ENCODE results near the gene BCAS3.

BCAS3 gene

DNA sequence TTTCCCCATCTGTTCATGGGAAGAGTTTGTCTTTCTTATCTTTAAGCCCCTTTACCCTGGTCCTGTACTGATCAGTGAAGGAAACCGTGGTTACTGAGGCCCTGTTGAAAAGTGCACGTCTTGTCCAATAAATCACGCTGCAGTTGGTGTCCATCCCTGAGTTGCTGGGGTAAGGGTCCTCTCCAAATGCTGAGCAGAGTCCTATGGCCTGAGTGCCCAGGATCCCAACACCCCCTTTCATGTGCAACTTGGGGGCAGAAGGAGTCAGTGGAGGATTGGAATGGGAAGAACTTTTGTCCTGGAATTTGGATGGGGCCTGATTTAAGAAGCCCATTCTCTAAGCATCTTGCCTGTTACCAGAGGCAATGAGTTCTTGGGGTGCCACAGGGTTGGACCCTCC is 715.0 kb downstream of the BCAS3 start:
- DNase-seq: no peak

DNA sequence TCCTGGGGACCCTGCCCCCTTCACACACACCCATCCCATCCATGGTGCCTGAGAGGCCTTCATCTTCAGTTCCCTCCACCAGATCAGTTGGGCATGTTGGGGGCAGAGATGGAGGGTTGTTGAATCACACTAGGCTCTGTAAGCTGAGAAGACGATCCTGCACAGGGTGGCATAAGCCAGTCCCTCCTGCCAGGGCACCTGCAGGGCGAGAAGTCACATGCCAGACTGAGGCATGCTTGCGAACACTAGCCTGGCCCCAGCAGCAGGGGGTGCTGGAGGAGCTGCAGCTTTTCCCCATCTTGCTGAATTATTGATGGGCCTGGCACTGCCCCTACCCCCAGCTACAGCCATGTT is 715.9 kb downstream of the BCAS3 start:
- DNase-seq: no peak

DNA sequence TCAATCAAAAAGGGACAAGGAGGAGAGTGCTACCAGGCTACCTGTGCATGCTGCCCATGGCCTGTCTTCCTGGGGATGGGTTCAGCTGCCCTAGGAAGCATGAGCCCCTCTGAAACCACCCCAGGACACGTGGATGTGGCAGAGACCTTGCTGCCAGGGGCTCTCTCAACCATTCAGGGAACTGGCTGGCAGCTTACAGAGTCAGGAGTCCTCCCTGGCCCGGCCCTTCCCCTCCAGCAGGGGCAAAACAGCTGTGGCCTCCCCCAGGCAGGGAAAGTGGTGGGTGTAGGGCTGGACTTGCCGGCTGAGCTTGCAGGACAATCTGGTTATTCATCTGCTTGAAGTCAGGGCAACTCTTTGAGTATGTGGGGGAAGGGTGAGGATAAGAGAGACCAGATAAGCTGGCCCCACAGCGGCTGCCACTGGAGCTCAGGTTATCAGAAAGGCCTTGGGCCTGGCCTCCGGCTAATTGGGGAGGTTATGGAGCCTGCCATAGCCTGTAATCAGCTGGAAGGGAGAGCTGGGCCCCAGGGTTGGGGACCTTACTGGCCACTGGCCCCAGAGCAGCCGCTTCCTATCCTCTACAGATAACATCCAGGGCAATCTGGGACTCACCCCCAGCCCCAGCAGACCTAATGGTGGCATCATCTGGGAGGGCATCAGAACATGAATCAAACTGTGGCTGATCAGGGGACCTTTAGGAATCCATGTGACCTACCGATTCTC is 716.4 kb downstream of the BCAS3 start:
- no peak for DNase-seq

DNA sequence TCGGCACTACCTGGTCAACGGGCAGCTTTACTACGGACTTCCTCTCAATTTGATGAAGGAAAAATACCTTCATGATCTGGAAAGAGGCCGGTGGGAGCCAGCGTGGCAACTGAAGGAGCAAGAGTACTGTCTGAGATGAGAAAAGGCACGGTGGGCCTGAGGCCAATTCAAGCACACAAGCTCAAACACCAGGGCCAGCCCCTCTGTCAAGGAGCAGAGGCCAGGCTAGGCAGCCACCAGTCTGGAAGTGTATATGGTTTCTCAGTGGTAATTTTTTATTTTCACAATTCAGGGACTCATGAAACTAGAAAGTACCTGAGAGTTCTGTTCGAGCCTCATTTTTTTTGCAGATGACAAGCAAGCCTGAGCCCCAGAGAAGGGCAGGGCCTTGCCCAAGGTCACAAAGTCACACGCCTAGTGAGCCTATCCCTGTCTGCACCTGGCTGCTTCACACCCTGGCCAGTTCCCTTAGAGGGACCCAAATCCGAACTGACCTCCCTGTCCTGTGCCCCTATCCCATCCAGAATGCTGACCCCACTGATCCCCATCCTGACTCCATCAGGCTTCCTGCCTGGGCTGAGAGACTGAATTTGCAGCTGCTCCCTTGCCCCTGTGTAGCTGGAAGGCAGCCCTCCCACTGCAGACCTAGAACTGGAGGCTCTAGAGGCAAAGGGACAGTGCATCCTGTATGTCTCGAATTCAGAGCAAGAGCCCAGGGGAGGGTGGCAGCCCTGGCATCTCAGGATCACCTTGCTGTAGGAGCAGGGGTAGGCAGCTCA is 717.2 kb downstream of the BCAS3 start:
- no peak for DNase-seq

DNA sequence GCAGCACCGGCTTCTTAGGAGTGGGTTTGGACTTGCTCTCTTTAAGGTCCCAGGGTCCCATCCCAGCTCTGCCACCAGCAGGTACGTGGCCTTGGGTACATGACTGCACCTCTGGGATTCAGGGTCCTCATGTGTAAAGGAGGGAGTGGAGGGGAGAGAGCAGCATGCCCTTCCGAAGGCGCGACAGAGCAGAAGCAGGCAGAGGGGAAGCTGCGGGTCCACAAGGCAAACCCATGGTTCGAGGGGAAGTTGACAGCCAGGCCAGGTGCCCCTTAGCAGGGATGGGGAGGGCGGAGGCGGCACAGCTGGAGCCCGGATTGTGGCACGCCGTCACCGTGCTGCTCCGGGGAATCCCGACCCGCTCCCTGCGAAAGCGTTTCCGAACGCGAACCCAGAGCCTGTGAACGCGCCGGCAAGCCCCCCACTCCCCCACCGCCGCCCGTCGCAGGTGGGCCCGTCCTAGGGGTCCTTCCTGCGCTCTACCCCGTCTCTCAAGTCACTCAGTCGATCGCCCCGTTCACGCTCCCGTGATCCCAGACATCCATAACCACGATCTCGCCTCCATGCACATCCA is 717.8 kb downstream of the BCAS3 start:
- no peak for DNase-seq

DNA sequence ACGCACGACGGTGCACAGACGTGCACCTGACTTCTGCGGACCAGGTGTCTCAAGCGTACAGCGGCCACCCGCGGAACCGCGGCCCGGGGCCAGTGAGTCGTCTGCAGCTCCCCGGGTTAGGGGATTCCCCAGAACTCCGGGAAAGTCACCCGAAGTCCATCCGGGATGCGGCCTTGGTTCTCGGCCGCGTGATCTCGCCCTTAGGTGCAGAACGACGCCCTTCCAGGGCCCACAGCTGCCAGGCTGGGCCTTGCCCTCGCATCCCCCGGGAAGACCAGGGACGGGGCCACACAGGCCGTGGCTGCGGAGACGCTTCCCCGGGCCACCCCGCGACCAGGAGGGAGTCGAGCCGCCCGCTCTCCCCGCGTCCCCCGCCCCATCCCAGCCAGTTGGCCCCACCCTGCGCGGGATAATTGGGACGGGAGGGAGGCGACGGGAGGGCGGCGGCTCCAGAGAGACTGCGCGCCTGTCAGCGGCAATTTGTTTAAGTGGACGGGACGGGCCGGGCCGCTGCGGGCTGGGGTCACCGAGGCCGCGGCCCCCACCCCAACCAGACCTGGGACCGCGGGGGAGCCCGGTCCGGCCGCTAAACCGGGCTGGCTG is 718.4 kb downstream of the BCAS3 start:
- DNase-seq: no peak

DNA sequence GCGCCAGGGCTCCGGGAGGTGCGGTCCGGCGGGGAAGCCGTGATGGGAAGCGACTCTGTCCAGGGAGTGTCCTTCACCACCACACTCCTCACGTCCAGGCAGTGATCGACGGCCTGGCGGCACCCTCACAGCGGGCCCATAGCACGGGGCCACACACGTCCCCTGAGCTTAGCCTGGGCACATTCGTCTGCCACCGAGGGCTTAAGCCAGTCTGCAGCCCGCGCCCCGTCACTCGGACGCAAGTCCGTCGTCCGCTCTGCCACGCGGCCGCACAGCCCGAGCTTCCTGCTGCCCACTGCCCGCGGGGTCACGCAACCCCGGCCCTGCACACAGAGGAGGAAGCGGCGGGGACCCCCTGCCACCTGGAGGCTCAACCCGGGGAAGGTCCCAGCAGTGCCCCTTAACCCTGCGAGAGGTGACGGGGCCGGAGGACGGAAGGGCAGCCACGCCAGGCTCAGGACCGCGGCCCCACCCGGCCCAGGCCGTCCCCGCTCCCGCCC is 719.0 kb downstream of the BCAS3 start:
- DNase-seq: no peak

DNA sequence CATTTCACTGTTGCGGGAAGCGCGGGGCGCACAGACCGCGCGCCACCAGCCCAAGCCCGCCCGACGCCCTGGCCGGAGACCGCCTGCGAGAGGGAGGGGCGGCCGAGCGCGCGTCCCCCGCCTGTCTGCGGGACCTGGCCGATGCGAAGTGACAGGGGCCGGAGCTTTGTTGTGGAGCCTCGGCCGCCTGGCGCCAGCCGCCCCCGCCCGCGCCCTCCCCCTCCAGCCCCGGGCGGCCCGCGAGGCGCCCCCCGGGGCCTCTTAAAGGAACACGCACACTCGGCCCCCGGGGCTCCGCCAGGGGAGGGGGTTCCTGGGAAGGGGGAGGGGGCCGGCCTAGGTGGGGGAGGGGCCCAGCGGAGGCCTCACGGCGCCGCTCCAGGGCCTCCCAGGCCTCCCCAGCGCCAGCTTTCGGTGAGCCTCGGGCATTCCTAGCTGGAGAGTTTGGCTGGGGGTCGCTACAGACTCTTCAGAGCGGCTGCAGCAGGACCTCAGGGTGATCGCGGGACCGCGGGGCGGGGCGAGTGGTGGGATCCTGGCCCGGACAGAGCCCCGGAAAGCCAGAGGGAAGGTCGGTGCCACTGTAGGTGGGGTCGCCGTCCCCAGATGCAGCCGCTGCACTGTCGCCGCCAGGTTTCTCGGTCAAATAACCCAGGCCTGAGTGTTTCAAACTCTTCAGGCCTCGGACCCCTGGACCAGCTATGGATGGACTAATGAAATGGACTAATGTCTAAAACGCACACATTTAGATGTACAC is 719.6 kb downstream of the BCAS3 start:
- no peak for DNase-seq

DNA sequence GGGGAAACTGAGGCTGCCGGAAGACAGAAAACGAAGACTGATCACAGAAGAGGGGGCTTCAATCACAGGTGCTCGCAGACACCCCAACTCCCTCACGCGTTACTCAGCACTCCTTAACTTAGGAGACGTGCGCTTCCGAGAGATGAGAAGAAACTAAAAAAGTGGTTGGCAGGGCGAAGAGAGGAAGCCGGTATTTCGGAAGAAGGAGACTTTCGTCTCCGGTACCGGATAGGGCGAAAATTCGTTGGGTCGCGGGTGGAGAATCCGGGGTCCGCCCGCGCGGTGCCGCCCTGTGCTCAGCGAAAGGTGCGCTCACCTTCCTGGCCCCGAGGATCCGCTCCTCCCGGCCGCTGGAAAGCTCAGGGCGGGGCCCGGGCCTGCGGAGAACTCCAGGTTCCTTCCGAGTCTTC is 721.1 kb downstream of the BCAS3 start:
- DNase-seq: no peak

DNA sequence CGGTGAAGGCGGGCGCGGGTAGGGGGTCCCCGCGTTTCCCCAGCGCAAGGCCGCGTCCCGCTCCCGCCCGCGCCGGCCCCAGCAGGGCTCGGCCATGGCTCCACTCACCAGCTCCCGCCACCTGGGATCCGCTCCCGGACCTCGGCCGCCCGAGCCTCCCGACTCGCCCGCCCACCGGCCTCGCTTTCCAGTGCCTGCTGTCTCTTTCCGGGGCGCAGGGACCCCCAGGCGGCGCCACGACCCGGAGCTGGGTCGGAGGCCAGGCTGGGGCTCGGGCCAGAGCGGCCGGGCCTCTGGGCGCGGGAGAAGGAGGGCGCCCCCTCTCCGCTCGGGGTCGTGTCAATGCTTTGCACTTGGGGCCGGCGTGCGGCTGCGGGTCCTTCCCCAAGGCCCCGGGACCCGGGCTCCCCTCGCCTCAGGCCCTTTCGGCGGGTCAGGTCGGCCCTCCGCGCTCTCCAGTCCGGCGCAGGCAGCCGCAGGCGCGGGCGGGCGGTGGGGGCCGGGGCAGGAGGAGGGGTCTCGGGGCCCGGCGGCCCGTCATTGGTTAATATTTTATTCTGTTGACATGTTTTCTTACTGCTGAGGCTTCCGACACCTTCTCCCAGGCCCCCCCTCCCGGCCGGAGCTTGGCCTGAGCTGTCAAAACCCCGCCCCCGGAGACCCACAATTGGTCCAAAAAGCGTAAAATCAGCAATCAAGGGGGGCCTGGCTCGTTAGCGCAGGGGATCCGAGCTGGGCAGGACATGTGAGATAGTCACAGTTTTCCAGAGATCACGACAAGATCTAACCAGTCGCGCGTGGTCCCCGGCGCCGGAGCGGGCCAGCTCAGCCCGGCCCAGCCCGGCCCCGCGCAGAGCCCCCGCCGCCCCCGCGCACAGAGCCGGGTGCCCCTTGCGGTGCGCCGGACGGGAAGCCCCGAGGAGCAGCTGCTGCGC is 721.7 kb downstream of the BCAS3 start, which contains the start of gene TBX2:
TSS of gene TBX2 (plus strand) at position 713 of the 935 bp plus-strand sequence. CDS start 334 bp downstream, outside the sequence.
- DNase-seq: no peak

DNA sequence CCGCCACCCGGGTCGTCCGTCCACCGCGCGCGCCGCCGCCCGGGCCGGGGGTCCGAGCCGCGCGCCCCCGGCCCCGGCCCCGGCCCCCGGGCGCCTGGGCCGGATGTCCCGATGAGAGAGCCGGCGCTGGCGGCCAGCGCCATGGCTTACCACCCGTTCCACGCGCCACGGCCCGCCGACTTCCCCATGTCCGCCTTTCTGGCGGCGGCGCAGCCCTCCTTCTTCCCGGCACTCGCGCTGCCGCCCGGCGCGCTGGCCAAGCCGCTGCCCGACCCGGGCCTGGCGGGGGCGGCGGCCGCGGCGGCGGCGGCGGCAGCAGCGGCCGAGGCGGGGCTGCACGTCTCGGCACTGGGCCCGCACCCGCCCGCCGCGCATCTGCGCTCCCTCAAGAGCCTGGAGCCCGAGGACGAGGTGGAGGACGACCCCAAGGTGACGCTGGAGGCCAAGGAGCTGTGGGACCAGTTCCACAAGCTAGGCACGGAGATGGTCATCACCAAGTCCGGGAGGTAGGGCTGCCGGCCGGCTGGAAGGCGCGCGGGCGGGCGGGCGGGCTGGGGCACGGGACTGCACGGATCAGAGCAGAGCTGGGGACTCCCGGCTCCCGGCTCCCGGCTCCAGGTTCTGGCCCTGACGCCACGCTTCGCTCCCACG is 722.5 kb downstream of the BCAS3 start:
- DNase-seq: no peak

DNA sequence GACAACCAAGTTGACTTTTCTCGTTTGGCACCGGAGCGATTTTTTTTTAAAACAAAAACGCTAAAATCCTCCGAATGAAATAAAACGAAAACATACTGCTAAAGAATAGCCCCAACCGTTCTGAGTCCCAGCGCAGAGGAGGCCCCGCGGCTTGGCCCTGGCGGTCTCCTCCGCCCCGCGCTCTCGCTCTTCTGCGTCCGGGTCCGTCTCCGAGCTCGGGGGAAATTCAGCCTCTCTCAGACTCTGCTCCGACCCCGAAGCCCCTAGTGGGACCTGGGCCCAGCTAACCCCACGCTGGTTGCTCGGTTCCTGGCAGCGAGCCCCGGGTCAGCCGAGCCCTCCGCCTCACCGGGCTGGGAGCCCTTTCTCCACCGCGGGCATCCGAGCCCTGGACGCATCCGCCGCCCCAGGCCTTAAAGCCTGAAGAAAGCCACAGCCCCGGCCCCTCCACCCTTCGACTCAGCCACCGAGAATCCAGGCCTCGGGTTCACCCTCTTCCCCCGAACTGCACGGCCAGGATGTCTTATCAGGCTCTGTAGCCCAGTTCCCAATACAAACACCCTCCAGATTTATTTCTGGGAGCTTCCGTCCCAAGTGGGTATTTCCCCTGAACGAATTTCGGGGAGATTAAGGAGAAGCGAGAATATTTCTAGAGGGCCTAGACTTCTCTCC is 723.2 kb downstream of the BCAS3 start:
- DNase-seq: no peak

DNA sequence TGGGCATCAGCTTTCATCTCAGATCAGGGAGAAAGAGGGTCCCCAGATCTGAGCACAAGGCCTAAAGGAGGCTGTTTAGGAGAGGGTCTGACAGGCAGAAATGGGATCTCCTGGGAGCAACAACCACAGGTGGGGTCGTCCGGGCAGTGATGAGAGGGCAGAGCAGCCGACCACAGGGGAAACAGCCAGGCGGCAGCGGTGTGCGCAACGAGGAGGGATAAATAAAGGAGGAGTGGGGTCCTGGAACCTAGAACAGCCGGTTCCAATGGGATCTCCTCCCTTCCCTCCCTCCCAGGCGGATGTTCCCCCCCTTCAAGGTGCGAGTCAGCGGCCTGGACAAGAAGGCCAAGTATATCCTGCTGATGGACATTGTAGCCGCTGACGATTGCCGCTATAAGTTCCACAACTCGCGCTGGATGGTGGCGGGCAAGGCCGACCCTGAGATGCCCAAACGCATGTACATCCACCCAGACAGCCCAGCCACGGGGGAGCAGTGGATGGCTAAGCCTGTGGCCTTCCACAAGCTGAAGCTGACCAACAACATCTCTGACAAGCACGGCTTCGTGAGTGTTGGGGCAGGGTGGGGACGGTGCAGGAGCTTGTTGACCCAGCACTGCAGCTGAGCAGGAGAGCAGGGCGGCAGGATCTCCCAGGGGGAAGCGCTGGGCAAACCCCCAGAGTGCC is 723.9 kb downstream of the BCAS3 start:
- DNase-seq: no peak

DNA sequence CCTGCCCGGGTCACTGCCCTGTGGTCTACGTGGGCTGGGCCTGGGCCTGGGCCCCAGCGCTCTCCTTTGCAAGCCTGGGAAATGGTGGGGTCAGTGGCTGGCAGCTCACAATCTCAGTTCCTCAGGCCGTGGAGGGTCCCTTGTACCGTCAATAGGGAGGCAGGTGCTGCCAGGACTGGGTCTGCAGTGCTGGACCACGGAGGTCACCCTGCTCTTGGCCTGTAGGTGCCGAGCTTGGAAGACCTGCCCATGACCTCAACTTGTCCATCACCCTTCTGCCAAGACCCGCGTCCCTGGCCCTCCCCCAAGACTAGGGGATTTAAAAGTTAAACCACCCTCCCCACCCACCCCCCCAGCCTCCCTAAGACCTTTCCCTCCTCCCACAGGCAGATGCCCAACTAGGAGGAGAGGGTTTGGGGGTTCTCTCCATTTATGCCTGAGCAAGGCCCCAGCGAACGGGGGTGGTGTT is 724.5 kb downstream of the BCAS3 start:
- no peak for DNase-seq

DNA sequence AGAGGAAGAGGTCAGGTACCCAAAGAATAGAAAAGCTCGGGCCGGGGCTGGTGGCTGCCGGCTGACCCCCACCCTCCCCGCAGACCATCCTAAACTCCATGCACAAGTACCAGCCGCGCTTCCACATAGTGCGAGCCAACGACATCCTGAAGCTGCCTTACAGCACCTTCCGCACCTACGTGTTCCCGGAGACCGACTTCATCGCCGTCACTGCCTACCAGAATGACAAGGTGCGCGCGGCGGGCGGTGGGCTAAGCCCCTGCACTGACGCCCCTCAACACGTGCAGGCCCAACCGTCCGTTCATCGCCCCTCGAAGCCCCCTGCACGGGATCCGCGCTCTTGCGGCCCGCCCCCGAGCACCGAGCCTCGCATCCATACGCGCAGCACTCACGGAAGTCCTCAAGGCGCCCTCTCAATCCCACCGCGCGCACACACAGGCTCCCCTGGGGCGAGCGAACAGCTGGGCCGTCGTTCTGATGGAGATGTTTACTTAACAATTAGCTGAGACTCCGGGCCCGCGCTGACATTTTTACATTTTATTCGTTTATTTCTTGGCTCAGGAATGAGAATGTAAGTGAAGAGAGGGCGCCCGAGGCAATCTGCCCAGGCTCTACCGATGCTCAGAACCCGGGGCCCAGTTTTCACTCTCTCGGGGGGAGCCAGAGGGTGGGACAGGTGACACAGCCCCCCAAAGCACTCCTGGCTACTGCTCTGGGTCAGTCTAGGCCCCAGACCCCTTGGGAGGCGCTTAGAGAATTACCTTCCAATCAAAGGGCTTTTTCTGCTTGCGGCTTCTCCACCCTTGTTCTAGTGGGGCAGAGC is 725.5 kb downstream of the BCAS3 start:
- peak in 1 of 2 experiments; percentile 60 for DNase-seq

DNA sequence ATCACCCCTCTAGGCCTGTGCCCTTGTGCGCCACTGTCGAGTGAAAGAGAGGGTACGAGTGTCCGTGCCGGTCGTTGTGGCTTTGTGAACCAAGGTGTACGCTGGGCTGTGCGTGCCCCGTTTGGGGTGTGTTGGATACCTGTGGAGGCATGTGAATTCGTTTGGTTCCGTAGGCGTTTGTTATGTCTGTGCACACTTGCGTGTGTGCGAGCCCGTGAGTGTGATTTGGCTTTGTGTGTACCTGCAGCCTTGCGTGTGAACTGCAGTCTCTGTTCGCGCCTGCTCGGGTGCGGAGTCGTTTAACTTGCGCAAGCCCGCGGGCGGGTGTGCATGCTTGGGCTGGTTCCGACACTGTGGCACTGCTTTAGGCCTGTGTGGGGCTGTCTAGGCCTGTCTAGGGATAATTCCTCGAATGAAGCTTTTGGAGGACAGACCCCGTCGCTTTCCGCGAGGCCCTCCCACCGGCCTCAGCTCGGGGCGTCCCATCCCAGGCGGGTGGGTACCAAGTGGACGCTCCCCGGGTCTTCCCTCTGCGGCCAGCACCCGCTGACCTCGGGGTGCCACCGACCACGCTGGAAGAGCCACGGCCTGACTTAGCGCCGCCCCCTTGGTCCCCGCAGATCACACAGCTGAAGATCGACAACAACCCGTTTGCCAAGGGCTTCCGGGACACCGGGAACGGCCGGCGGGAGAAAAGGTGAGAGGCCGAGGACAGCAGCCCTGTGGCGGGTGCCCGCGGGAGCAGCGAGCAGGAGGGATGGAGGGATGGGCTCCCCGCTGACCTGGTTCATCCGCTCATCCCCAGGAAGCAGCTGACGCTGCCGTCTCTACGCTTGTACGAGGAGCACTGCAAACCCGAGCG is 726.4 kb downstream of the BCAS3 start:
- no peak for DNase-seq

DNA sequence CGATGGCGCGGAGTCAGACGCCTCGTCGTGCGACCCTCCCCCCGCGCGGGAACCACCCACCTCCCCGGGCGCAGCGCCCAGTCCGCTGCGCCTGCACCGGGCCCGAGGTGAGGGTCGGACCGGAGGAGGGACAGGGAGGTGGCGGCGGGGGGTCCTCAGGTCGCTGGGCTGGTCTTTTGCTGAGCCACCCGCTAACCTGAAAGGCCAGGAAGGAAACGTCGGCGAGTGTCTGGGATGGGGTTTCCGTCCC is 726.9 kb downstream of the BCAS3 start:
- DNase-seq: no peak
